PFSK-1 (cell line): ENCODE measurements around the gene ABLIM2.

ENCODE experiments used
- FOXP2 ChIP-seq: optimal IDR thresholded peaks from 2 replicates; pipeline ENCODE3; 2011; ENCODE audit warnings: borderline replicate concordance, control low read depth, inconsistent platforms; ENCODE audit not compliant: insufficient read depth; ENCODE audit errors: extremely low read length, extremely low read depth
- POLR2AphosphoS5 ChIP-seq: IDR thresholded peaks from 2 replicates; pipeline ENCODE4 v1.6.1; 2012; ENCODE audit warnings: low read depth, mild to moderate bottlenecking, control low read depth, low read length, moderate library complexity
- REST ChIP-seq, 2 experiments: IDR thresholded peaks; 2 replicates each; pipeline versions ENCODE4 v1.6.1 to v1.8.0; 2011 to 2012; ENCODE audit warnings: low read depth in 2 of 2, low read length in 2 of 2, control low read depth in 1 of 2, inconsistent platforms in 1 of 2, mild to moderate bottlenecking in 1 of 2, moderate library complexity in 1 of 2; ENCODE audit not compliant: insufficient read depth in 1 of 2

DNA sequence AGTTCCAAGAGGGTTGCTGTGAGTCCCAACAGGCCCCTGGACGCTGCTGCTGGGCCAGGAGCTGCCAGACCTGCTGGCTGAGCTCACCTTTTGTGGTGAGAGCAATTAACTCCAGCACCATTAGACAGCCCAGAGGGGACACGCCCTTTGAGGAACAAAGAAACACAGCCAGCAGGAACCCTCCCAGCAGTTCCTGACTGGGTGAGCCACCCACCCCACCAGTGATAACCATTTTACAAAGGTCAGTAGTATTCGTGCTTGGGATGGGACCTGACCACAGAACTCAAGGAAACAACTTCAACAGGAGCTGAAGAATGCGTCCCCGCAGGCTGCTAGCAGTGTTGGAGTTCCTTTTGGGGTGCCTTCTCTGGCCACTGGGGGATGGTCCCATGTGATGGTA, 180.1 kb downstream of the ABLIM2 start:
- TF ChIP-seq REST (IDR thresholded peaks at IDR 0.05; ENCODE audit: insufficient read depth in 1 of 2, low read depth in 2 of 2, low read length in 2 of 2) (no peak), POLR2AphosphoS5 (no peak), FOXP2 (no peak)
